ENCODE measurements around the gene ATXN10.

GRCh38 chr22:45805413-45805812, 133.8 kb downstream of the ATXN10 start:
- TF ChIP-seq CTCF (IDR thresholded peaks at IDR 0.05 in 2 of 3, conservative IDR thresholded peaks at IDR 0.05 in 1 of 3; ENCODE audit: control insufficient read depth in 2 of 3, extremely low read depth in 1 of 3, insufficient read depth in 1 of 3, low read depth in 3 of 3, low read length in 3 of 3) (no peak), NKRF (conservative IDR thresholded peaks at IDR 0.05) (no peak), EP300 (IDR thresholded peaks at IDR 0.05; ENCODE audit: borderline replicate concordance in 1 of 2, control insufficient read depth in 1 of 2, low read depth in 2 of 2, low read length in 2 of 2) (no peak), ESRRA (IDR thresholded peaks at IDR 0.05; ENCODE audit: low read length) (no peak), RCOR1 (conservative IDR thresholded peaks at IDR 0.05; ENCODE audit: low read depth, low read length) (no peak)

Data from GM12878 (cell line).